Activated naive CD8-positive, alpha-beta T cell treated with anti-CD3 and anti-CD28 coated beads for 36 hours (primary cell): ENCODE results near the gene ACER2. TPM values are rescaled to one million over a fixed set of nuclear protein-coding genes. Genes with fewer than 3 reads are reported as not detected.
A peak's percentile ranks its signal among the peaks of the same experiment; 100 is the strongest.

Source experiments
- DNase-seq: peaks from one replicate; pipeline ENCODE4 v3.0.0; 2021
- H3K27ac Mint-ChIP-seq: one replicate; pipeline ENCODE4 v1.8.0; 2022; ENCODE audit warnings: mild to moderate bottlenecking, moderate library complexity, mixed read lengths
- H3K27me3 Mint-ChIP-seq: one replicate; pipeline ENCODE4 v1.8.0; 2022; ENCODE audit warnings: mild to moderate bottlenecking, mixed read lengths
- H3K36me3 Mint-ChIP-seq: one replicate; pipeline ENCODE4 v1.8.0; 2021; ENCODE audit warnings: mild to moderate bottlenecking, mixed read lengths
- H3K4me1 Mint-ChIP-seq: one replicate; pipeline ENCODE4 v1.8.0; 2021; ENCODE audit warnings: mixed read lengths
- H3K4me3 Mint-ChIP-seq: one replicate; pipeline ENCODE4 v1.8.0; 2022; ENCODE audit warnings: mild to moderate bottlenecking, moderate library complexity, mixed read lengths
- H3K9me3 Mint-ChIP-seq: one replicate; pipeline ENCODE4 v1.8.0; 2022; ENCODE audit warnings: mixed read lengths
- total RNA-seq, 2 experiments: library from RNA; stranded (reverse); gene quantifications; one replicate each; pipeline ENCODE4 v1.2.3, GENCODE V29; 2021

ACER2 gene
- total RNA-seq, 2 experiments from 2014 or later = 1.3 to 1.5 TPM

DNA sequence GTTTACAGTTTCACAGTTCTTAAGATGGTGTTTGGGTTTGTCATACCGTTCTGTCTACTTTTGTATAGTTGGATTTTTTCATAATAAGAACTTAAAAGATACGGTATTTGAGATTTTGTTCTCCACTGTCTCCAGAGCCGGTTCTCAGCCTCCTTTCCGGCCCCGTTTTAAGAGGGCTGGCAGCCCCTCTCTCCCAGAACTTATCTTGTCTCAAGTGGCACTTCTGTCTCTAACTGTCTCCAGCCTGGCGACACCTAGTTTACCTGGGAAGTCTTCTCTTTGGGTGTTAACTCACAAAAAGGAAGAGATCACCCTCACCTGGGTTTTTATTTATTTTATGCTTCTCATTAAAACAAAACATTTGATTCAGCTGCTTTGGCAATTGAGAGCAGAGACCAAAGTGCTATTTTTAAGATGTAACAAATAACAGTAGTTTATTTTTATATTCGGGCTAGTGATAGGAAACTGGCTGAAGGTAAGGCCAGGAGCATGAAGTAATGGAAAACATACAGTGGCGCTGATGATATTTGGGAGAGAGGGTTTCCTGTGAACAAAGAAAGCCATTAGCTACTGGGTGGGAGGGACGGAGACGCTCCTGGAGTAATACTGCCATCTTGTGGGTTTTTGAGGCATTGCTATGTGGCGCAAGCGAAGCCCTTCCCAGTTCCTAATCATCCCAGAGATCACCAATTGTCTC, 48.3 kb downstream of the ACER2 start:
- Mint-ChIP-seq H3K27me3 (peaks cover 3% of the 10 kb centered on the region), H3K36me3 (no peaks in the 10 kb centered on the region), H3K4me1 (peaks cover 8% of the 10 kb centered on the region), H3K27ac (no peak overlapping the region), H3K4me3 (peak overlapping the region; percentile 51), H3K9me3 (no peaks in the 10 kb centered on the region)
- DNase-seq = peak; percentile 54

DNA sequence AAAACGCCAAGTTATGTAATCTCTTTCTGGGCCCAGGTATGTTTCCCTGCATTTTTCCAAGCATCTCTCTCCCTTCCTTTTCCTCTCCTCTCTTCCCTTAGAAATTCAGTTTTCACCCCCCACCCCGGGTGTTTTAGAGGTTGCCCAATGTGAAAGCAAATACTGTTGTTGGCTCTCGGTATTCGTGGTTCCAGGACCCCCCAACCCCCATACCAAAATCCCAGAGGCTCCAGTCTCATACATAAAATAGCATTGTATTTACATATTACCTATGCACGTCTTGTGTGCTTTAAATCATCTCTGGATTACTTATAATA, 48.8 kb downstream of the ACER2 start:
- Mint-ChIP-seq H3K27me3 (peaks cover 3% of the 10 kb centered on the region), H3K9me3 (no peaks in the 10 kb centered on the region), H3K4me3 (peak overlapping the region; percentile 51), H3K36me3 (no peaks in the 10 kb centered on the region), H3K4me1 (peaks cover 8% of the 10 kb centered on the region), H3K27ac (no peak overlapping the region)
- no peak for DNase-seq

DNA sequence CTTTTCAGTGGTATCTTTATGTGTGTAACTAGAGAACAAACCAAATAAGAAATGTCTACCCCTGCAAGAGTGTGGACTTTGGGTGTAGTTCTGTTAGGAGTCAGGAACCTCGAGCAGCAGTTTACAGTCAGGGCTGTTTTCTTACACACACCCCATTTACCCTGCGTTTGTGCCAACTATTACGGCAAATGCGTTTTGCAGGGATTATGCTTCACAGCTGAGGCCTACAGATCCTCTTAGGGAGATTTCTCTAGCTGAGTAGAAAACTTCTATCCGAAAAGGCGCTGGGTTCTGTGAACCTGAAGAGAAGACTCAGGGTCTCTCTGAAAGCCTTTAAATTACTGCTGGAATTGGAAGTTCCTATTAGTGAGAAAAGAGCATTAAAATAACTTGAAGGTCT, 51.4 kb downstream of the ACER2 start:
- peaks cover 18% of the 10 kb centered on the region for H3K4me1 Mint-ChIP-seq
- no peaks in the 10 kb centered on the region for H3K36me3 Mint-ChIP-seq
- H3K27me3 Mint-ChIP-seq = peaks cover 3% of the 10 kb centered on the region
- H3K9me3 Mint-ChIP-seq = no peaks in the 10 kb centered on the region
- no peak overlapping the region for H3K27ac Mint-ChIP-seq
- DNase-seq = no peak
- H3K4me3 Mint-ChIP-seq = no peak overlapping the region

DNA sequence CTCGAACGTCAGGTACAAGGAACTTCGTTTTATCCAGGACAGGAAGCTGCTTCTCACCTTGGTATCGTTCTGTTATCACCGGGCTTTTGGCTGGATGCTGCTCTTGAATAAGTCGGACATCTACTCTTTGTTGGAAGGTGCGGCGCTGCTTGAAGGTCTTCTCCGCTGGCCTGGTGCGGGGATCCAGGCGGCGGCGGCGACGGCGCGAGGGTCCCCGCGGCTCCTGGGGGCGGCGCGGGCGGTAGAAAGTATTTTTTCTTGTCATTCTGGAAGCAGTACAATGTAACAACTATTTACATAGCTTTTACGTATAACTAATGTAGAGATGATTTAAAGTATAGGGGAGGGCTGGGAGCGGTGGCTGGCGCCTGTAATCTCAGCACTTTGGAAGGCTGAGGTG, 52.3 kb downstream of the ACER2 start:
- Mint-ChIP-seq H3K27me3 (peaks cover 3% of the 10 kb centered on the region), H3K4me3 (no peak overlapping the region), H3K36me3 (no peaks in the 10 kb centered on the region), H3K9me3 (no peaks in the 10 kb centered on the region), H3K27ac (no peak overlapping the region), H3K4me1 (peaks cover 19% of the 10 kb centered on the region)
- DNase-seq = no peak

GRCh38 chr9:19464061-19464763, 55.4 kb downstream of the ACER2 start:
- H3K4me3 Mint-ChIP-seq = peak overlapping the region; percentile 92
- peak overlapping the region; percentile 76 for H3K27ac Mint-ChIP-seq
- no peaks in the 10 kb centered on the region for H3K27me3 Mint-ChIP-seq
- DNase-seq = no peak
- no peaks in the 10 kb centered on the region for H3K36me3 Mint-ChIP-seq
- H3K9me3 Mint-ChIP-seq = no peaks in the 10 kb centered on the region
- peaks cover 11% of the 10 kb centered on the region for H3K4me1 Mint-ChIP-seq

- peak; percentile 81 for DNase-seq
- H3K27ac Mint-ChIP-seq = peak overlapping the region; percentile 76
- no peaks in the 10 kb centered on the region for H3K27me3 Mint-ChIP-seq
- no peaks in the 10 kb centered on the region for H3K9me3 Mint-ChIP-seq
- H3K4me1 Mint-ChIP-seq = peaks cover 11% of the 10 kb centered on the region
- H3K4me3 Mint-ChIP-seq = peak overlapping the region; percentile 92
- H3K36me3 Mint-ChIP-seq = no peaks in the 10 kb centered on the region
Observed at GRCh38 chr9:19464764-19465585, 56.2 kb downstream of the ACER2 start.

GRCh38 chr9:19465586-19466279, 56.9 kb downstream of the ACER2 start:
- H3K36me3 Mint-ChIP-seq = no peaks in the 10 kb centered on the region
- H3K4me1 Mint-ChIP-seq = peaks cover 11% of the 10 kb centered on the region
- H3K9me3 Mint-ChIP-seq = no peaks in the 10 kb centered on the region
- no peaks in the 10 kb centered on the region for H3K27me3 Mint-ChIP-seq
- DNase-seq = no peak
- no peak overlapping the region for H3K4me3 Mint-ChIP-seq
- H3K27ac Mint-ChIP-seq = no peak overlapping the region

- peaks cover 11% of the 10 kb centered on the region for H3K4me1 Mint-ChIP-seq
- no peaks in the 10 kb centered on the region for H3K9me3 Mint-ChIP-seq
- no peak for DNase-seq
- H3K36me3 Mint-ChIP-seq = no peaks in the 10 kb centered on the region
- H3K4me3 Mint-ChIP-seq = no peak overlapping the region
- no peaks in the 10 kb centered on the region for H3K27me3 Mint-ChIP-seq
- no peak overlapping the region for H3K27ac Mint-ChIP-seq
Observed at GRCh38 chr9:19466280-19466639, 57.5 kb downstream of the ACER2 start.

- peaks cover 18% of the 10 kb centered on the region for H3K4me1 Mint-ChIP-seq
- H3K36me3 Mint-ChIP-seq = no peaks in the 10 kb centered on the region
- H3K9me3 Mint-ChIP-seq = no peaks in the 10 kb centered on the region
- H3K27ac Mint-ChIP-seq = no peak overlapping the region
- no peak overlapping the region for H3K4me3 Mint-ChIP-seq
- DNase-seq = no peak
- no peaks in the 10 kb centered on the region for H3K27me3 Mint-ChIP-seq
Observed at GRCh38 chr9:19469271-19469670, 60.5 kb downstream of the ACER2 start.

DNA sequence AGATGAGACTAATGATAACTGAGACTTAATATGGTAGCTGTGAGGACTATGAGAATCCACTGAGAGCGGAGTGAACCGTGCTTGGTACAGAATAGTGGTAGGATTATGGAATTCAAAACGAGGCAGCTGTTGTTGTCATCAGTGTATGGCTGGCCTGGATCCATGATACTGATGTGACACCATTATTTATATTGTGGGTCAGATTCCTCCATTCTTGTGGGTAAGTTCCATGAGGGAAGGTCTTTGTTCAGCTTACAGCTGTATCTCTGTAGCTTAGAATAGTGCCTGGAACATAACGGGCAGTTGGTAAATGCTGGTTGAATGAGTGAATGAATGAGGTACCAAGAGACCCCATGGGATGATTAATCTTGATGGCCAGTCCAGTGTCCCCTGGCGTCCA, 61.8 kb downstream of the ACER2 start:
- H3K36me3 Mint-ChIP-seq = no peaks in the 10 kb centered on the region
- peaks cover 11% of the 10 kb centered on the region for H3K4me1 Mint-ChIP-seq
- H3K27ac Mint-ChIP-seq = no peak overlapping the region
- no peak overlapping the region for H3K4me3 Mint-ChIP-seq
- H3K9me3 Mint-ChIP-seq = no peaks in the 10 kb centered on the region
- no peaks in the 10 kb centered on the region for H3K27me3 Mint-ChIP-seq
- DNase-seq = no peak

DNA sequence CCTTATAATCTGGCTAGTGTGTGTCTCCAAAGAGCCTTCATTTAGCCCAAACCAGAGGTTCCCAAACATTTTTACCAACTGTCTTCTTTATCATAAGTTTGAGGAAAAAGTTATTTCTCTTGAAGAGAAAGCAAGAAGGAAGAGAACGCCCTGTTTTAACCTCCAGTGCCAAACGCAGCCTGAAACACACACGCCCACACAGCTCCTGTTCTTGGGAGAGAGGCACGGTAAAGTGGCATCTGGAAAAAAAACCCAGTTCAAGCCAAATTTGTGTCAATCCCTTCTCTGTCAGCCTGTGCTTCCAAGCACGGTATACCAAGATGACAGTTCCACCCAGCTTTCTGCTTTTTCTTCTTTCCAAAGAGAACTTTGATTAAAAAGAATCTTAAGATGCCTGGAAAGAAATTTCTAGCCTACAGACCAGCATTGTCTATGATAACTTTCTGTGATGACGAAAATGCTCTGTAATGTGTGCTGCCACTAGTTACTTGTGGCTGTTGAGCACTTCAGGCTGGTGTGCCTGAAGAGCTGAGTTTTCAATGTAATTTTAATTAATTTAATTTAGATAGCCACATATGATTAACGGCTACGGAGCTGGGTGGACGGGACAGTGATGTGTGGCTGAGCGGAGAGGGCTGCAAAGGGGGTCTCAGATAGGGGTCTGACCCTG, 62.3 kb downstream of the ACER2 start:
- Mint-ChIP-seq H3K27me3 (no peaks in the 10 kb centered on the region), H3K4me3 (no peak overlapping the region), H3K27ac (no peak overlapping the region), H3K36me3 (no peaks in the 10 kb centered on the region), H3K9me3 (no peaks in the 10 kb centered on the region), H3K4me1 (peaks cover 11% of the 10 kb centered on the region)
- no peak for DNase-seq

DNA sequence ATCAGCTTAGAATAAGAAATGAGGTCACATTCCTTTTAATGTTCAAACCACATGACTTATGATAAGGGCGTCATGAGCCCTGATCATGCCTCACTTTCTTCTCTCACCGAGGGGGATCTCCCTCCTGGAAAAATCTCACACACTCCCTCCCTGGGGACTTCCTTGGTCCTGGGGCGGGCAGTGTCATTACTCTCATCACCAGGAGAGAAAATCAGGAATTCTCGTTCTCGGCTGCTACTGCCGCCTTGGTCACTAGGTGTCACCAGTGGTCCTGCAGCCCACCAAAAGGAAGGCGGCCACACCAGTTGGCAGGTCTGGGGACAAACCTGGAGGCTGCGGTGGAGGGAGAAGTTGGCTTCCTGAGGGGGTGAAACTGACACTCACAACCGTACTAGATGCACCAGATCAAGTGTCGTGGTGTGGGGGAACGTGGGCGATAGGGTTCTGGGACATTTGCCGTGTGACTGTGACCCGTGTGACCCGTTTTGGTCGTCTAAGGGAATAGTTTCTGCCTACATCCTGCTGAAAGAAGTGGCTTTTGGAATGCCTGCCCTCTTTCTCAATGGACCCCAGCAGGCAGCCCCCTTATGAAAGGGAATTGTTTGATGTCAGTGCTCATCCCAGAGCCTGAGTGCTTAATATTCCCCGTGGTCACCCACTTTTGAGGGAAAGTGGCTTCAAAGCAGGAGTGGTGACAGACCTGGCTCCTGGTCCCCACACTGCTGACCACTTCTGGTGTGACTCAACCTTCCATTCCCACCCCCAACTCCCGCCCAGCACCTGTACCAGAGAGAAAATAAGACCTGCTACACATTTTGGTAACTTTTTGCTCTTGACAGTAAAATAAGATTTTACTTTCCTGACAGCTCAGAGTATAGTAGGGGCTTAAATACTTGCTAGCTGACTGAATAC, 63.2 kb downstream of the ACER2 start:
- Mint-ChIP-seq H3K9me3 (no peaks in the 10 kb centered on the region), H3K4me1 (peaks cover 11% of the 10 kb centered on the region), H3K27ac (peak overlapping the region; percentile 68), H3K36me3 (no peaks in the 10 kb centered on the region), H3K27me3 (no peaks in the 10 kb centered on the region), H3K4me3 (peak overlapping the region; percentile 42)
- peak; percentile 68 for DNase-seq

- no peak overlapping the region for H3K4me3 Mint-ChIP-seq
- no peaks in the 10 kb centered on the region for H3K36me3 Mint-ChIP-seq
- H3K27ac Mint-ChIP-seq = no peak overlapping the region
- DNase-seq = no peak
- no peaks in the 10 kb centered on the region for H3K9me3 Mint-ChIP-seq
- no peaks in the 10 kb centered on the region for H3K27me3 Mint-ChIP-seq
- H3K4me1 Mint-ChIP-seq = peaks cover 11% of the 10 kb centered on the region
Observed at GRCh38 chr9:19473605-19474004, 64.8 kb downstream of the ACER2 start.

DNA sequence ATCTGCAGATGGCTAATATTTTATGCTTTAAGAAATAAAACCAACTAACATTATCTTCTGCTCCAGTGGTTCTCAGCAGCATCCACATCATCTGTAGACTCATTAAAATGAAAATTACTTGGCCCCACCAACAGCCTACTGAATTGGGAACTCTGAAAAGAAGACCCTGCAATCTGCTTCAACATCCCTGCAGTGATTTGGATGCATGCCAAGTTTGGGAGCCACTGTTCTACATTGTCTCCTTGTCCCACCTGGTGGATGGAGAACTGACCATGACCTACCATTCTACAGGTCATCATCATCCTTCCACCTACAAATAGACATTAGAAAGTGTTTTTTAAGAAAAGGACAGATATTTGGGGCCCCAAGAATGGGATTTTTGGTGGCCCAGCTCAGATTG, 71.1 kb downstream of the ACER2 start:
- H3K36me3 Mint-ChIP-seq = no peaks in the 10 kb centered on the region
- H3K9me3 Mint-ChIP-seq = no peaks in the 10 kb centered on the region
- no peaks in the 10 kb centered on the region for H3K4me1 Mint-ChIP-seq

More for the DNA sequence above, 71.1 kb downstream of the ACER2 start:
- no peak overlapping the region for H3K4me3 Mint-ChIP-seq
- no peaks in the 10 kb centered on the region for H3K27me3 Mint-ChIP-seq
- no peak for DNase-seq
- no peak overlapping the region for H3K27ac Mint-ChIP-seq
